HL-60 (cell line): ENCODE measurements around the gene DENND4A.

Experiments
- POLR2AphosphoS5 ChIP-seq: IDR thresholded peaks from 2 replicates; pipeline ENCODE4 v1.6.1; 2012; ENCODE audit warnings: low read depth
- TF ChIP-seq, protein P1 (sequence below): IDR thresholded peaks from one replicate; pipeline ENCODE4 v1.5.1; 2011; ENCODE audit warnings: low read length, control low read depth, inconsistent platforms; ENCODE audit not compliant: insufficient read depth

DNA sequence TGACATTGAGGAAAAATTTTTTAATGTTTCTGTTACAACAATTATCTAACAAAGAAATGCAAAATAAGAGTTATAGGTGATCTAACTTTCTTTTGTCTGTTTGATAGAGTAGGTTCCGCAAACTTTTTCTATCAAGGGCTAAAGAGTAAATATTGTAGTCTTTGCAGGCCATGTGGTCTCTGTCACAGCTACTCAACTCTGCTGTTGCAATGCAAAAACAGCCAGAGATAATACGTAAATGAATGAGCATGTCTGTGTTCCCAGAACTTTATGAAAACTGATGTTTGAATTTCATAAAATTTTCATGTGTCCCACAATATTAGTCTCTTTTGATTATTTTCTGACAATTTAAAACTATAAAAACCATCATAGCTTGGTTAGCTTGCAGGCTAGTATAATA lies 97.0 kb downstream of the DENND4A start:
- no peak for TF ChIP-seq POLR2AphosphoS5
- TF ChIP-seq, protein P1, sequence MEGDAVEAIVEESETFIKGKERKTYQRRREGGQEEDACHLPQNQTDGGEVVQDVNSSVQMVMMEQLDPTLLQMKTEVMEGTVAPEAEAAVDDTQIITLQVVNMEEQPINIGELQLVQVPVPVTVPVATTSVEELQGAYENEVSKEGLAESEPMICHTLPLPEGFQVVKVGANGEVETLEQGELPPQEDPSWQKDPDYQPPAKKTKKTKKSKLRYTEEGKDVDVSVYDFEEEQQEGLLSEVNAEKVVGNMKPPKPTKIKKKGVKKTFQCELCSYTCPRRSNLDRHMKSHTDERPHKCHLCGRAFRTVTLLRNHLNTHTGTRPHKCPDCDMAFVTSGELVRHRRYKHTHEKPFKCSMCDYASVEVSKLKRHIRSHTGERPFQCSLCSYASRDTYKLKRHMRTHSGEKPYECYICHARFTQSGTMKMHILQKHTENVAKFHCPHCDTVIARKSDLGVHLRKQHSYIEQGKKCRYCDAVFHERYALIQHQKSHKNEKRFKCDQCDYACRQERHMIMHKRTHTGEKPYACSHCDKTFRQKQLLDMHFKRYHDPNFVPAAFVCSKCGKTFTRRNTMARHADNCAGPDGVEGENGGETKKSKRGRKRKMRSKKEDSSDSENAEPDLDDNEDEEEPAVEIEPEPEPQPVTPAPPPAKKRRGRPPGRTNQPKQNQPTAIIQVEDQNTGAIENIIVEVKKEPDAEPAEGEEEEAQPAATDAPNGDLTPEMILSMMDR, result no peak
